ENCODE results near the gene JAZF1.

Gene JAZF1

DNA sequence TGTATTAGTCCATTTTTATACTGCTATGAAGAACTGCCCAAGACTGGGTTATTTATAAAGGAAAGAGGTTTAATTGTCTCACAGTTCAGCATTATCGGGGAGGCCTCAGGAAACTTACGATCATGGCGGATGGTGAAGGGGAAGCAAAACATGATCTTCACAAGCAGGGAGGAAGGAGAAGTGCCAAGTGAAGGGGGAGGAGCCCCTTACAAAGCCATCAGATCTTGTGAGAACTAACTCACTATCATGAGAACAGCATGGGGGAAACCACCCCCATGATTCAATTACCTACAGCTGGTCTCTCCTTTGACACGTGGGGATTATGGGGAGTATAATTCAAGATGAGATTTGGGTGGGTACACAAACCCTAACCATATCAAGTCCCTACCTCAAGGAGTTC, 85.4 kb downstream of the JAZF1 start:
- no peak overlapping the region for H3K9ac ChIP-seq (ENCODE audit: low read depth, low read length)
- H3K36me3 ChIP-seq (ENCODE audit: insufficient read depth, low read length), result no peaks in the 10 kb centered on the region
- no peaks in the 10 kb centered on the region for H3K9me3 ChIP-seq (replicated peaks; ENCODE audit: low read length)
- no peak overlapping the region for H3K4me3 ChIP-seq (ENCODE audit: low read length)
- H3K4me2 ChIP-seq (ENCODE audit: low read length), result no peak overlapping the region
- H3K27me3 ChIP-seq (ENCODE audit: control insufficient read depth, insufficient read depth, low read length), result no peaks in the 10 kb centered on the region
- peaks cover 11% of the 10 kb centered on the region for H3K4me1 ChIP-seq (ENCODE audit: control insufficient read depth, insufficient read depth, low read length)

DNA sequence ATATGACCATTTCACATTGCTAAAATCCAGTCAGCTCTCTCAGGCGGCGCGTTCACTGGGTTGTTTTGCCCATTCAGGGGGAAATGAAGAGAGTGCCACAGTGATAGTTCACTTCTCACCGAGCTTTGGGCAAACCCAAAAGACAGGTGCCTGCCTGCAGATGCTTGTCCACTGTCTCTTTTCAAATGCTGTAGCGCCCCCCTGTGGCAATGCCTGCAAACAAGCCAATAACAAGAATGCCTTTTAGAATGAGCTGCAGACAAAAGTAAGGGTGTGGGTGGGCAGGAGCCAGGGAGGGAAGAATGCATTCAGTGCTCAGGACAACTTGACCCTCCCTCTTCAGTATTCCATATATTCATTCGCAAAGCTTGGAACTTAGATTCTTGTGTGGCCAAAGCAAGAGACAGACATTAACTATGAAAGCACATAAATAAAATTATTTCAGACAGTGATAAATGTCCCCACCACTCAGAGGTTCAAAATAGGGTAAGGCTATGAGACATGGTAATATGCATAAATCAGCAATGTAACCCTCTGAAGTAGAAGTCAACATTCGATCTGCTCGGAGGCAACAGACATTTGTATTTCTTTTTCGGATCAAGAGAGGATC, 86.9 kb downstream of the JAZF1 start:
- Histone ChIP-seq H3K9ac (ENCODE audit: low read depth, low read length) (no peak overlapping the region), H3K4me3 (ENCODE audit: low read length) (no peak overlapping the region), H3K9me3 (replicated peaks; ENCODE audit: low read length) (no peaks in the 10 kb centered on the region), H3K4me1 (ENCODE audit: control insufficient read depth, insufficient read depth, low read length) (peaks cover 19% of the 10 kb centered on the region), H3K27me3 (ENCODE audit: control insufficient read depth, insufficient read depth, low read length) (no peaks in the 10 kb centered on the region), H3K36me3 (ENCODE audit: insufficient read depth, low read length) (no peaks in the 10 kb centered on the region), H3K4me2 (ENCODE audit: low read length) (no peak overlapping the region)

DNA sequence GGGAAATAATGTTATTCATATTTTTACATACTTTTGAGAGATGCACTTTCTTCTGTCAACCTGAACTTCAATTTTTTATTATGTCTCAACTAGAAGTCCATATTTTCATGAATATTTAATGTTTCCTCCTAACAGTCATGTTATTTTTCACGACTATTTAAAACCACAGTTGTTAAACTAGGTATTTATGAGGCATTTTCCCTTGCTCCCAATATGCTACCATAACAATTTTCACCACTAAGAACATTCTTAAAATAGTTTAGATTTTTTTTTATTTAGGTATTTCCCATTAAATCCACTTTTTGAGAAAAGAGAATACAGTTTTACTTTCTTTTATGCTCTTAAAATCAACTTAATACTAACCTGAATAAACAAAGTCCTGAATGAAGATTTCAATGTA, 89.4 kb downstream of the JAZF1 start:
- H3K36me3 ChIP-seq (ENCODE audit: insufficient read depth, low read length), result no peaks in the 10 kb centered on the region
- peaks cover 34% of the 10 kb centered on the region for H3K4me1 ChIP-seq (ENCODE audit: control insufficient read depth, insufficient read depth, low read length)
- no peak overlapping the region for H3K4me3 ChIP-seq (ENCODE audit: low read length)
- peak overlapping the region; percentile 51 for H3K9ac ChIP-seq (ENCODE audit: low read depth, low read length)
- H3K9me3 ChIP-seq (replicated peaks; ENCODE audit: low read length), result no peaks in the 10 kb centered on the region
- no peaks in the 10 kb centered on the region for H3K27me3 ChIP-seq (ENCODE audit: control insufficient read depth, insufficient read depth, low read length)
- no peak overlapping the region for H3K4me2 ChIP-seq (ENCODE audit: low read length)

DNA sequence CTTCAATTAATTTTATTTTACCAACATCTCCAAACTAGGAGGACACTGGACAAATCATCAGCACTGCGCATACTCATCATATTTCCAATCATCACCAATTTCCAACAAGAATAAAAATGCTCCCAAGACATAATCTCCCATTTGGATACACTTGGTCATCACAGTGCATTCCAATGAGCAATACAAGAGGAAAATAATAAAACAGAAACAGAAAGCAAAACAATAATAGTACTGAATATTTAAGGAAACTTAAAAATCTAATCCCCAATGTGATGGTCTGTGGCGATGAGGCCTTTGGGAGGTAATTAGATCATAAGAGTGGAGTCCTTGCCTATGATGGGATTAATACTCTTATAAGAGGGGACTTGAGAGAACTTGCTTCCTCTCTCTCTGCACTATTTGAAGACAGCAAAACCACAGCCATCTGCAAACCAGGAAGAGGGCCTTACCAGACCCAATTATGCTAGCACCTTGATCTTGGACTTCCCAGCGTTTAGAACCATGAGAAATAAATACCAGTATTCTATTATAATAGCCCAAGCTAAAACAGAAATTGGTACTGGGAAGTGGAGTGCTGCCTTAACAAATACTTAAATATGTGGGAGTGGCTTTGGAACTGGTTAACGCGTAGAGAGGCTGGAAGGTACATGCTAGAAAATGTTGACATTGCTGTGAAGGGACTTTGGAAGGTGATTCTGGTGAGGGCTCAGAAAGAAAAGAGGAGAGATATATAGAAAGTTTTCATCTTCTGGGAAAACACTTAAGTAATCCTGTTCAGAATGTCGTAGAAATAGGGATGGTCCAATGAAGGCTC, 91.5 kb downstream of the JAZF1 start:
- Histone ChIP-seq H3K4me3 (ENCODE audit: low read length) (no peak overlapping the region), H3K9ac (ENCODE audit: low read depth, low read length) (no peak overlapping the region), H3K9me3 (replicated peaks; ENCODE audit: low read length) (no peaks in the 10 kb centered on the region), H3K4me2 (ENCODE audit: low read length) (no peak overlapping the region), H3K36me3 (ENCODE audit: insufficient read depth, low read length) (no peaks in the 10 kb centered on the region), H3K27me3 (ENCODE audit: control insufficient read depth, insufficient read depth, low read length) (no peaks in the 10 kb centered on the region), H3K4me1 (ENCODE audit: control insufficient read depth, insufficient read depth, low read length) (peaks cover 47% of the 10 kb centered on the region)

DNA sequence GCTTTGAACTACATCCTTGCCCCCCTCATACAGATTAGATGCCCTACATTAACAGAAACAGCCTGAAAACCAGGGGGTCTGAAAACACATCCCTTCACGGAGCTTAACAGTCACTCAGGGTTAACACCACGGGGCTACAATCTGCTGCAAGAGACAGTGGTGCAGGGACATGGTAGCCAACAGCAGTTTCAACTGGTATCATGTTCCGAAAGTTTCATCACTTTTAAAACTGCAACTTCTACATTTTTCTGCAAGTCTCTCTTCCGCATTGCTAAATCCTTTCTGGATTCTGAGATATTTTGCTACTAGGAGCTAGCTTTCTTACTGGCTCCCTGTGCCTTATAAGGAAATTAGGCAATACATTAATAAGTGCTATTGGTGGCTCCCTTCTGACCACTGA, 92.6 kb downstream of the JAZF1 start:
- H3K4me2 ChIP-seq (ENCODE audit: low read length), result no peak overlapping the region
- H3K9me3 ChIP-seq (replicated peaks; ENCODE audit: low read length), result no peaks in the 10 kb centered on the region
- peaks cover 56% of the 10 kb centered on the region for H3K4me1 ChIP-seq (ENCODE audit: control insufficient read depth, insufficient read depth, low read length)
- H3K4me3 ChIP-seq (ENCODE audit: low read length), result no peak overlapping the region
- no peak overlapping the region for H3K9ac ChIP-seq (ENCODE audit: low read depth, low read length)
- H3K27me3 ChIP-seq (ENCODE audit: control insufficient read depth, insufficient read depth, low read length), result no peaks in the 10 kb centered on the region
- no peaks in the 10 kb centered on the region for H3K36me3 ChIP-seq (ENCODE audit: insufficient read depth, low read length)

DNA sequence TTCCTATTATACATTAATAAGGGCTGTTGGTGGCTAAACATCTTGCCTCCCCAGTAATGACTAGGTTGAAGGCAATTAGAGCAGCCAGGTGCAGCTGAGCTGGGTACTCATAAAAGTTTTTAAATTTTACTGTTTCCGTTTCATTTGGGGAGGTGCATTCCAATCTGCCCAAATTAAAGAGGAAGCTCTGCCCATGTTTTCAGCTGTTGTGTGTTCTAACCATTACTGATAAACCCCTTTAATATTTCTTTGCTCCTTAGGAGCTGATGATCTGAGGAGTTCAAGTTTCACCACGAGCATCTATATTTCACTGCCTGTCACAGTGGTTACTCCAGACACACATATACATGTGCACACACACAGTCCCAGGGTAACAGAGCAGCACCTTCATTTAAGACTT, 94.4 kb downstream of the JAZF1 start:
- Histone ChIP-seq H3K4me2 (ENCODE audit: low read length) (no peak overlapping the region), H3K4me1 (ENCODE audit: control insufficient read depth, insufficient read depth, low read length) (peaks cover 55% of the 10 kb centered on the region), H3K36me3 (ENCODE audit: insufficient read depth, low read length) (no peaks in the 10 kb centered on the region), H3K4me3 (ENCODE audit: low read length) (no peak overlapping the region), H3K9ac (ENCODE audit: low read depth, low read length) (no peak overlapping the region), H3K27me3 (ENCODE audit: control insufficient read depth, insufficient read depth, low read length) (no peaks in the 10 kb centered on the region), H3K9me3 (replicated peaks; ENCODE audit: low read length) (no peaks in the 10 kb centered on the region)

DNA sequence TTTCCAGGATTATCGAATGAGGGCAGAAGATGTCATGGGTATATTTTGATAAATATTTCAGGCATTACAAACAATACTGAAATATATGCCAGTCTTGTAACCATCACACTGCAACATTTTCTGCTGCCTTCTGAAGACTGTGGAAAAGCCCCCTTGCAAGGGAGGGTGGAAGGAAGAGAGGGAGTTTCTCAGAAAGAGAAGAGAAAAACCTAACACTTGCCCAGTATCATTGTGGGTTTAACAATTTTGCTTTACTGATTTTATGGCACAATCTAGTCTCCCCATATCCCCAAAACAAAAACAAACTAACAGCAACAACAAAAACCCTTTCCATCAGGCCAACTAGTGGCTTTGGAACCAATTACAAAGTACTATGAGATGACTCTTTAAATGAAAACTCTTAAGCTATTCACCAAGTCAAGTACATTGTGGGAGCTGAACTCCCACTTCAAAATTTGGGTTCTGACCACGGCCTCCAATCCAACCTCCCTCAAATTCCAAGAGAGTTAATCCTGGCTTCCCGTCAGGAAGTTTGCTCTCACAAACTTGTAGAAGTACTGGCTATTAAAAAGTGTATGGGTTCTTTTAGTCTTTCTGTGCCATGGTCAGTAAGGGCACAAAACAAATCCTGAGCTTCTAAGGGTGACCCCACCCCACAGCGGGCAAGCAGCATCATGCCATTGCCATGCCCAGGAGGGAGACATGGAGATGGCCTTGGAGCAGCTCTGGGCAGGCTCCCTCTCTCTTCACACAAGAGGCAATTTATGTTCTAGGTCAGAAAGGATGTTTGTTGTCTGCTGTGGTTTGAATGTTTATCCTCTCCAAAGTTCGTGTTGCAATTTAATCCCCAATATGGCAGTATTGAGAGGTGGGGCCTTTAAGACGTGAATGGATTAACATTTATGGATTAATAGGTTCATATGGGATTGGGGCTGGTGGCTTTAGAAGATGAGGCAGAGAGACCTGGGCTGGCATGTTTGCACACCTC, 96.3 kb downstream of the JAZF1 start:
- H3K27me3 ChIP-seq (ENCODE audit: control insufficient read depth, insufficient read depth, low read length), result no peaks in the 10 kb centered on the region
- no peaks in the 10 kb centered on the region for H3K36me3 ChIP-seq (ENCODE audit: insufficient read depth, low read length)
- H3K4me2 ChIP-seq (ENCODE audit: low read length), result peak overlapping the region; percentile 47
- peak overlapping the region; percentile 25 for H3K9ac ChIP-seq (ENCODE audit: low read depth, low read length)
- peaks cover 53% of the 10 kb centered on the region for H3K4me1 ChIP-seq (ENCODE audit: control insufficient read depth, insufficient read depth, low read length)
- H3K9me3 ChIP-seq (replicated peaks; ENCODE audit: low read length), result no peaks in the 10 kb centered on the region
- H3K4me3 ChIP-seq (ENCODE audit: low read length), result peak overlapping the region; percentile 12

DNA sequence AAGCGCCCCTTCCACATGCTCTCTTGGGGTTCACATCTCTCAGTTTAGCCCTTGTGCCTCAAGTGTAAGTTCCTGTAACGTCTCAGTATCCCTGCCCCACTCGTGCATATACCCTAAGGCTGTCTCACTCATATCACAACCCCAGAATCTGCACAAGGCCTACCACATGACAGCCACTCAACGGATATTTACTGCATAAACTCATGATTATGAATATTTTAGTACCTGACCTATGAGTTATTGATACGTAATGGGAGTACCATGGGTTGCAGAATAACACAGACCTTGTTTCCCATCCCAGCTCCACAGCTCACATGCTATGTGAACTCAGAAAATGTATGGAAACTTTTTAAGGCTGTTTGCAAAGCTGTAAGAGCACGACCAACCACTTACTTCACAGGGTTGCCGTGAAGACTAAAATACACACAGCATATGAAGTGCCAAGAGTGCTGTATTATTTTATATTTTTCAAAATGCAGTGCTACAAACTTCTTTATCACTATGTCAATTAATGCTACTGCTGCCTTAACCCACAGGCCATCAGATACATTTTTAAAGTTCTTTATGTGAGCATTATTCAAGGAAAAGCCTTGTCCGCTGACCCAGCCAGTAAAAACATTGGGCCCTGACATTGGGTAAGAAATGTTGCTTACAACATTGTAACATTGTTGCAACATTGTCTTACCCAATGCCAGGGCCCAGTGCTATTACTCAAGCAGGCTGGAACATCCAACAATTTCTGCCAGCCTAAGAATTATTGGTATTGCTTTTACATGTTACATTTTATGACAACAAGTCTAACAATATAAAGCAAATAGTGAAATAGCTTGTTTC, 97.2 kb downstream of the JAZF1 start:
- H3K4me3 ChIP-seq (ENCODE audit: low read length), result no peak overlapping the region
- peak overlapping the region; percentile 47 for H3K4me2 ChIP-seq (ENCODE audit: low read length)
- H3K9me3 ChIP-seq (replicated peaks; ENCODE audit: low read length), result no peaks in the 10 kb centered on the region
- H3K4me1 ChIP-seq (ENCODE audit: control insufficient read depth, insufficient read depth, low read length), result peaks cover 44% of the 10 kb centered on the region
- H3K27me3 ChIP-seq (ENCODE audit: control insufficient read depth, insufficient read depth, low read length), result no peaks in the 10 kb centered on the region
- H3K36me3 ChIP-seq (ENCODE audit: insufficient read depth, low read length), result no peaks in the 10 kb centered on the region
- H3K9ac ChIP-seq (ENCODE audit: low read depth, low read length), result peak overlapping the region; percentile 25

DNA sequence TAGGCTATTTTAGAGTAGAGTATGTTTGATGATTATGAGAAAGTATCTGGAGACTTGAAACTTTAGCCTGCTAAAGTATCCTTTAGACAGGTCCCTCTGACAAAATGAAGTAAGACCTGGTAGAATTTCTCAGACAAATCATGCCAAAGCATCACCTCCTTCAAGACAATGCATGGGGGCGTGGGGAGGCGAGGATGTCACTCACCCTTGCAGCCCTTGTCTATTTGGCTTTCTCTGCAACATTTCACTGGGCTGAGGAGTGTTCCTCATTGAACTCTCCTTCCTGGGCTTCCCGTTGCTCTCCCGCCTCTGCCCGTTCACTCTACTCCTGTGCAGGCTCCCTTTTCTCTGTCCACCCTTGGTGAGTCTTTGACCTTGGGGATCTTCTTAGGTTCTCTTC, 98.5 kb downstream of the JAZF1 start:
- Histone ChIP-seq H3K9ac (ENCODE audit: low read depth, low read length) (no peak overlapping the region), H3K36me3 (ENCODE audit: insufficient read depth, low read length) (no peaks in the 10 kb centered on the region), H3K9me3 (replicated peaks; ENCODE audit: low read length) (no peaks in the 10 kb centered on the region), H3K4me3 (ENCODE audit: low read length) (no peak overlapping the region), H3K27me3 (ENCODE audit: control insufficient read depth, insufficient read depth, low read length) (no peaks in the 10 kb centered on the region), H3K4me2 (ENCODE audit: low read length) (no peak overlapping the region), H3K4me1 (ENCODE audit: control insufficient read depth, insufficient read depth, low read length) (peaks cover 38% of the 10 kb centered on the region)

DNA sequence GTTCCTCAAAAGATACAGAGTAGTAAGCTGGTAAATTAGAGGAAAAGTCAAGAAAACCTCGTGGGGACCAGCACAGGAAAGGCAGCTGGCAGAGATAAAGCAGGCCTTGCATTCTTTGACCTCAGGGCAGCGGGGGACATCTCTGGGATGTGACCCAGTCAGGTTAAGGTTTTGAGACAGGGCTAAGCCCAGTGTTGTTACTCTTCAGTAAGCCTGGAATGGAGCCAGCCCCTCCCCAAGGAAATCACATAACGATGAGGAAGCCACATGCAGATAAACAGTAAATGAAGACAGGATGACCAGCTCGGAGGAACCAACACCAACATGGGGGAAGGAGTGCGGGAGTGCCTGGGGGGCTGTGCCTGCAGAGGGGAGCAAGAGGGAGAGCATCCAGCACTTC, 99.6 kb downstream of the JAZF1 start:
- Histone ChIP-seq H3K27me3 (ENCODE audit: control insufficient read depth, insufficient read depth, low read length) (no peaks in the 10 kb centered on the region), H3K9ac (ENCODE audit: low read depth, low read length) (no peak overlapping the region), H3K4me3 (ENCODE audit: low read length) (no peak overlapping the region), H3K4me2 (ENCODE audit: low read length) (no peak overlapping the region), H3K4me1 (ENCODE audit: control insufficient read depth, insufficient read depth, low read length) (peaks cover 32% of the 10 kb centered on the region), H3K9me3 (replicated peaks; ENCODE audit: low read length) (no peaks in the 10 kb centered on the region), H3K36me3 (ENCODE audit: insufficient read depth, low read length) (no peaks in the 10 kb centered on the region)

Data from skeletal muscle satellite cell (primary cell).